Gastrocnemius medialis (tissue), 4 donors: ENCODE measurements around the gene KRT23. TPM values are rescaled to one million over a fixed set of nuclear protein-coding genes. Genes with fewer than 3 reads are reported as not detected.

Experiments used
- ATAC-seq, 2 donors: fragments of 150-250 bp; one replicate each; pipeline ENCODE4 v1.9.1; 2016
- DNase-seq, 2 donors: peaks; one replicate each; pipeline ENCODE4 v3.0.0-alpha.2; 2019
- H3K27ac ChIP-seq, 4 donors: fragments of 200-600 bp; sonication (generic); 1 replicate in 1 of 4; 2 replicates in 3 of 4; pipeline ENCODE4 v1.5.1; 2016 to 2018; ENCODE audit warnings: mild to moderate bottlenecking in 2 of 4, moderate library complexity in 1 of 4
- H3K27me3 ChIP-seq, 3 donors: fragments of 200-600 bp; sonication (generic) in 2 of 3; 1 replicate in 1 of 3; 2 replicates in 2 of 3; pipeline versions ENCODE4 v1.5.1 to v1.6.0; 2016 to 2019; ENCODE audit warnings: mild to moderate bottlenecking in 1 of 3, moderate library complexity in 1 of 3
- H3K36me3 ChIP-seq, 2 donors: fragments of 200-600 bp; sonication (generic) in 1 of 2; one replicate each; pipeline ENCODE4 v1.5.1; 2017 to 2018
- H3K4me1 ChIP-seq, 2 donors: fragments of 200-600 bp; sonication (generic) in 1 of 2; one replicate each; pipeline ENCODE4 v1.5.1; 2016 to 2017; ENCODE audit warnings: mild to moderate bottlenecking in 2 of 2
- H3K4me3 ChIP-seq, 4 donors: fragments of 200-600 bp; sonication (generic) in 3 of 4; 1 replicate in 1 of 4; 2 replicates in 3 of 4; pipeline ENCODE4 v1.5.1; 2016 to 2019; ENCODE audit warnings: mild to moderate bottlenecking in 2 of 4
- H3K9me3 ChIP-seq, 3 donors: fragments of 200-600 bp; sonication (generic) in 2 of 3; 1 replicate in 1 of 3; 2 replicates in 2 of 3; pipeline ENCODE4 v1.5.1; 2016 to 2019
- POLR2A ChIP-seq, 2 donors: fragments of 450-650 bp; IDR thresholded peaks; one replicate each; pipeline ENCODE4 v1.6.1; 2017; ENCODE audit warnings: antibody characterized with exemption in 2 of 2, mild to moderate bottlenecking in 2 of 2, moderate library complexity in 2 of 2
- in situ Hi-C, 4 donors: fragments of 200-750 bp; cut with MboI; loops; one replicate each; pipeline versions ENCODE4 v1.15.0 to v1.8.0; 2017; ENCODE audit warnings: low sequenced_read_pairs in 4 of 4
- intact Hi-C: fragments of 100-400 bp; cut with DNase I; formaldehyde crosslinking; loops from one replicate; pipeline ENCODE4 v1.15.1; 2023; ENCODE audit warnings: low total_unique reads
- total RNA-seq, 4 donors: library from RNA; depleted of rRNA; stranded (reverse); fragments of >200 nt; gene quantifications; one replicate each; pipeline versions ENCODE4 v1.1.0 to v1.2.3, GENCODE V29; 2016
- TF ChIP-seq, protein P1 (sequence below), 5 experiments: fragments of 450-650 bp in 3 of 5; fragments of 200-600 bp in 2 of 5; sonication (generic) in 2 of 5; IDR thresholded peaks in 4 of 5; conservative IDR thresholded peaks in 1 of 5; 1 replicate in 4 of 5; 2 replicates in 1 of 5; pipeline ENCODE4 v1.5.1; 2016 to 2019; ENCODE audit warnings: antibody characterized with exemption in 5 of 5, mild to moderate bottlenecking in 3 of 5, moderate library complexity in 3 of 5

Gene KRT23
- total RNA-seq = under 1 TPM in 1 of 4 donors, not detected in 3; 0.42 TPM

DNA sequence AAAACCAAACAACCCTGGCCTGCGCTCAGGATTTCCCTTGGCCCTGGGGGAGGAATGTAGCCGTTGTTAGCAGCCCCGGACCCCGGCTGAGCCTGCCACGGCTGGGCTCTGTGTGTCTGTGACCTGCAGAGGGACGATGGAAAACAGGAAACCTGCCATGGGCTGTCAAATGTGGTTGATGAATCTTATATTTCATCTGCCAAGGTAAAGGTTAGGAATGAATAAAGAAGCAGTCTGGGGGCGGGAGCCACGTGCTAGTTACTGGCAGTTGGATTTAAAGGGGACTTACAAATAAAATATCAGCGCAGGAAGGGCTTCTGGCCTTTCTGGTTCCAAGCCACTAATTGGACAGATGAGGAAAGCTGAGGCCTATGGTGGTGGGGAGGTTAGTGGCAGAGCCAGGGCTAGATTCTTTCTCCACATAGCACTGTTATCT, at the start of gene KRT23:
Gene KRT23, minus strand, starts transcription at position 263 of the 436 bp plus-strand sequence. CDS start 1,043 bp downstream, outside the sequence.
- Histone ChIP-seq H3K36me3 (no peaks in the 10 kb centered on the region), H3K4me3 (peak within 1 kb of the TSS in 2 of 4 donors; percentile 4 to 13), H3K27me3 (no peaks in the 10 kb centered on the region), H3K27ac (no peak within 1 kb of the TSS), H3K9me3 (no peaks in the 10 kb centered on the region), H3K4me1 (peaks cover 0 to 6% of the 10 kb centered on the region in 2 donors)
- TF ChIP-seq, protein P1, sequence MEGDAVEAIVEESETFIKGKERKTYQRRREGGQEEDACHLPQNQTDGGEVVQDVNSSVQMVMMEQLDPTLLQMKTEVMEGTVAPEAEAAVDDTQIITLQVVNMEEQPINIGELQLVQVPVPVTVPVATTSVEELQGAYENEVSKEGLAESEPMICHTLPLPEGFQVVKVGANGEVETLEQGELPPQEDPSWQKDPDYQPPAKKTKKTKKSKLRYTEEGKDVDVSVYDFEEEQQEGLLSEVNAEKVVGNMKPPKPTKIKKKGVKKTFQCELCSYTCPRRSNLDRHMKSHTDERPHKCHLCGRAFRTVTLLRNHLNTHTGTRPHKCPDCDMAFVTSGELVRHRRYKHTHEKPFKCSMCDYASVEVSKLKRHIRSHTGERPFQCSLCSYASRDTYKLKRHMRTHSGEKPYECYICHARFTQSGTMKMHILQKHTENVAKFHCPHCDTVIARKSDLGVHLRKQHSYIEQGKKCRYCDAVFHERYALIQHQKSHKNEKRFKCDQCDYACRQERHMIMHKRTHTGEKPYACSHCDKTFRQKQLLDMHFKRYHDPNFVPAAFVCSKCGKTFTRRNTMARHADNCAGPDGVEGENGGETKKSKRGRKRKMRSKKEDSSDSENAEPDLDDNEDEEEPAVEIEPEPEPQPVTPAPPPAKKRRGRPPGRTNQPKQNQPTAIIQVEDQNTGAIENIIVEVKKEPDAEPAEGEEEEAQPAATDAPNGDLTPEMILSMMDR (IDR thresholded peaks at IDR 0.05 in 4 of 5, conservative IDR thresholded peaks at IDR 0.05 in 1 of 5) = no peak
- no peak for TF ChIP-seq POLR2A (IDR thresholded peaks at IDR 0.05)
- no peak for DNase-seq
- intact Hi-C loops = no loop called here
- in situ Hi-C loops = no loop called here
- no peak for ATAC-seq

DNA sequence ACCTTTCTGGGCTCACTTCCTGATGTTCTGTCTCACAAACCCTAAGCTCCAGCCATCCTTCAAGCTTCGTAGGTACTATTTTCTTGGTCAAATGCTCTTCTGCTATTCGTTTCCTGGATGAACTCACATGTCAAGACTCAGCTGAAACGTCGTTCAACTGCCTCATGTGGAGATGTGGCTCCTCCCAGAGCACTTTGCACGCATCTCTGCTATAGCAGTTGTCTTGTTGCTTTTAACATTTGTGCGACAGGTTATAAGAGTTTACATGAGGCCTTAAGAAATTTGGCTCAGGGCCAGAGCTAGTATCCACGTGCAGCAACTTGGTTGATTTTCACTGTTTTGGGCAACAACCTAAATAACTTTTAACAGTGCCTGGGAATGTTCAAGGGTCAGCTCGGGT, 49.5 kb upstream of the KRT23 start:
- intact Hi-C loops (no loop called here), in situ Hi-C loops (no loop called here)
- Histone ChIP-seq H3K36me3 (no peaks in the 10 kb centered on the region), H3K4me3 (no peak overlapping the region), H3K27ac (no peak overlapping the region), H3K4me1 (no peaks in the 10 kb centered on the region), H3K27me3 (no peaks in the 10 kb centered on the region), H3K9me3 (no peaks in the 10 kb centered on the region)
- DNase-seq (no peak), ATAC-seq (no peak)
- TF ChIP-seq POLR2A (IDR thresholded peaks at IDR 0.05) = no peak
- TF ChIP-seq, protein P1 (IDR thresholded peaks at IDR 0.05 in 4 of 5, conservative IDR thresholded peaks at IDR 0.05 in 1 of 5) = no peak

DNA sequence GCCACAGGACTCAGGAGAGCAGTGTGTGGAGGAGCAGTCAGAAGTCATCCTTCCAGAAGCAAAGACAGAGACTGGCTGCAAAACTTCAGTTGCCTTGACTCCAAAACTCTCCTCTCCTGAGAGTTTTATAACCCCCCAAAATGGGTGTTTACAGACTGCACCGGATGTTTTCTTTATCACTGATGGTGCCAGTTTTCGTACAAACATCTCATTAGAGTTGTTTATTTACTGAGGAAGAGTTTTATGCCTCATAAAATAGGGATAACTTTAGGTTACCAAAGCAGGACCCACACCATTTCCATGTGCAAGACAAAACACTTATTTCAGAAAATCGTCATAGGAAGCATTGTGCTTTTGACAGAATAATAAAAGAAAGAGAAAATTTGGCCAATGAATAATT, 46.8 kb upstream of the KRT23 start, which contains the start of gene KRT40:
Gene KRT40, minus strand, starts transcription at position 101 of the 400 bp plus-strand sequence. Its CDS starts 53 bp downstream, at position 48.
- intact Hi-C loops (no loop called here), in situ Hi-C loops (no loop called here)
- DNase-seq = no peak
- no peaks in the 10 kb centered on the region for H3K9me3 ChIP-seq
- TF ChIP-seq, protein P1 (IDR thresholded peaks at IDR 0.05 in 4 of 5, conservative IDR thresholded peaks at IDR 0.05 in 1 of 5) = no peak
- TF ChIP-seq POLR2A (IDR thresholded peaks at IDR 0.05) = no peak
- no peak for ATAC-seq
- H3K4me1 ChIP-seq = peaks cover 0 to 5% of the 10 kb centered on the region in 2 donors
- H3K36me3 ChIP-seq = no peaks in the 10 kb centered on the region
- H3K4me3 ChIP-seq = no peak within 1 kb of the TSS
- no peaks in the 10 kb centered on the region for H3K27me3 ChIP-seq
- H3K27ac ChIP-seq = no peak within 1 kb of the TSS

GRCh38 chr17:40981115-40981514, 43.7 kb upstream of the KRT23 start:
- no peaks in the 10 kb centered on the region for H3K36me3 ChIP-seq
- intact Hi-C loops (loop anchor here (2.0 kb wide), 2 partner anchors 28 to 70 kb away; no protein-coding TSS in a partner anchor), in situ Hi-C loops (no loop called here)
- peaks cover 0 to 5% of the 10 kb centered on the region in 2 donors for H3K4me1 ChIP-seq
- H3K9me3 ChIP-seq = no peaks in the 10 kb centered on the region
- H3K27ac ChIP-seq = peak overlapping the region in 1 of 4 donors; percentile 58
- no peak overlapping the region for H3K4me3 ChIP-seq
- no peak for DNase-seq
- ATAC-seq = no peak
- TF ChIP-seq POLR2A (IDR thresholded peaks at IDR 0.05) = no peak
- TF ChIP-seq, protein P1 (IDR thresholded peaks at IDR 0.05 in 4 of 5, conservative IDR thresholded peaks at IDR 0.05 in 1 of 5) = no peak
- H3K27me3 ChIP-seq = no peaks in the 10 kb centered on the region
